Pancreas (tissue), 10 donors: ENCODE results near the gene INTS12. TPM values are rescaled to one million over a fixed set of nuclear protein-coding genes. Genes with fewer than 3 reads are reported as not detected.

Experiments used
- ATAC-seq, 4 donors: fragments of 200-7000 bp; cut with Tn5 transposase; one replicate each; pipeline versions ENCODE4 v1.8.0 to v1.9.1; 2020; ENCODE audit warnings: mild to moderate bottlenecking in 4 of 4, moderate library complexity in 4 of 4
- DNase-seq, 6 donors: peaks; one replicate each; pipeline ENCODE4 v3.0.0-alpha.2; 2020
- FAIRE-seq: peaks from 2 replicates; lab custom pipeline; 2012; peaks lifted over from hg19 to GRCh38; lab: Jason Lieb, UNC
- H3K27ac ChIP-seq, 4 donors: fragments of 200-600 bp; sonication (generic); 1 replicate in 3 of 4; 2 replicates in 1 of 4; pipeline versions ENCODE4 v1.5.0 to v1.8.0; 2020
- H3K27me3 ChIP-seq, 4 donors: fragments of 200-600 bp; one replicate each; pipeline ENCODE4 v1.8.0; 2021
- H3K36me3 ChIP-seq, 3 donors: fragments of 200-600 bp; sonication (generic) in 1 of 3; one replicate each; pipeline versions ENCODE4 v1.5.0 to v1.8.0; 2020 to 2021
- H3K4me1 ChIP-seq, 3 donors: fragments of 200-600 bp; one replicate each; pipeline ENCODE4 v1.8.0; 2021
- H3K4me3 ChIP-seq, 4 donors: fragments of 200-600 bp; sonication (generic) in 2 of 4; one replicate each; pipeline versions ENCODE4 v1.5.0 to v1.8.0; 2020 to 2021
- H3K9me3 ChIP-seq, 4 donors: fragments of 200-600 bp; one replicate each; pipeline ENCODE4 v1.8.0; 2021
- CTCF ChIP-seq, 4 donors: fragments of 200-600 bp; sonication (generic) in 3 of 4; IDR thresholded peaks; one replicate each; pipeline versions ENCODE4 v1.5.0 to v1.8.0; 2021; ENCODE audit warnings: antibody characterized with exemption in 4 of 4
- WGBS, 2 donors: extraction: QIAGEN DNeasy Blood & Tissue Kit; methylation state at CpG; one replicate each; pipeline ENCODE4 v1.1.7; 2013; 5-methylcytosine and 5-hydroxymethylcytosine counted together
- intact Hi-C, 3 donors: fragments of 100-400 bp; cut with DNase I; formaldehyde crosslinking; loops; one replicate each; pipeline versions ENCODE4 v1.11.1 to v1.14.2; 2022
- polyA plus RNA-seq, 2 donors: library from polyadenylated mRNA; stranded (reverse); fragments of 200-250 nt; gene quantifications; one replicate each; pipeline ENCODE4 v1.2.3, GENCODE V29; 2013
- total RNA-seq, 6 donors: library from RNA; stranded (reverse); fragmentation: NEBNext Ultra II Directional in 4 of 6; extraction: Animal tissue kit (Norgen Biotek cat#: 25700) in 4 of 6; gene quantifications; one replicate each; pipeline versions ENCODE4 v1.2.1 to v1.2.4, GENCODE V29; 2021 to 2023
- donor health status: healthy with polysubstance abuse.
- donor health status: DM: no; HTN: no; CAD: no; lungs with moderate emphysema.
- donor health status: DM: no; HTN: no; CAD: no.
- donor health status: control.
- donor health status: control.
- donor health status: Bipolar disorder and iron deficiency.
- donor health status: DM: yes; HTN: yes; CAD: no.
- donor health status: DM: no; HTN: no; CAD: no.
- donor health status: DM: no; HTN: no; CAD: no.
- donor health status: DM: yes; HTN: yes; CAD: no.

INTS12 gene
- 1 to 10 TPM; 5.3 to 10.0 (median 7.0) TPM for total RNA-seq
- 10 to 100 TPM in 1 of 2 donors, 1 to 10 TPM in 1; 6.6 to 12.8 TPM for polyA plus RNA-seq

GRCh38 chr4:105708181-105709080, at the start of gene INTS12, which contains the start of gene GSTCD:
INTS12 (minus strand) TSS chr4:105708689; CDS start chr4:105700005, 8,684 bp downstream.
GSTCD (plus strand) TSS chr4:105708784; CDS start chr4:105717614, 8,830 bp downstream.
- FAIRE-seq, result no peak
- peak; percentile 90 to 96 (median 92) for DNase-seq
- Histone ChIP-seq H3K27me3 (no peaks in the 10 kb centered on the region), H3K27ac (peak within 1 kb of the TSS; percentile 80 to 93 (median 88)), H3K36me3 (no peaks in the 10 kb centered on the region), H3K4me3 (peak within 1 kb of the TSS; percentile 71 to 89 (median 80)), H3K9me3 (no peaks in the 10 kb centered on the region), H3K4me1 (peaks cover 6 to 14% (median 11%) of the 10 kb centered on the region in 3 donors)
- 0% methylated on average over 45 to 63 of the region's 63 CpGs for WGBS, 2 donors
- TF ChIP-seq CTCF (IDR thresholded peaks at IDR 0.05), result no peak
- intact Hi-C loops, result no loop called here
- peak; percentile 98 to 99 (median 99) for ATAC-seq

GRCh38 chr4:105755375-105755774, 46.9 kb upstream of the INTS12 start:
- intact Hi-C loops, result no loop called here
- no peaks in the 10 kb centered on the region for H3K9me3 ChIP-seq
- no peak overlapping the region for H3K4me3 ChIP-seq
- H3K27me3 ChIP-seq, result no peaks in the 10 kb centered on the region
- no peak for TF ChIP-seq CTCF (IDR thresholded peaks at IDR 0.05)
- H3K4me1 ChIP-seq, result no peaks in the 10 kb centered on the region
- ATAC-seq (no peak), FAIRE-seq (no peak), DNase-seq (no peak)
- no peaks in the 10 kb centered on the region for H3K36me3 ChIP-seq
- H3K27ac ChIP-seq, result no peak overlapping the region

GRCh38 chr4:105753361-105753760, 44.9 kb upstream of the INTS12 start:
- Histone ChIP-seq H3K27ac (no peak overlapping the region), H3K27me3 (no peaks in the 10 kb centered on the region), H3K9me3 (no peaks in the 10 kb centered on the region), H3K36me3 (no peaks in the 10 kb centered on the region), H3K4me3 (no peak overlapping the region), H3K4me1 (no peaks in the 10 kb centered on the region)
- ATAC-seq (no peak), DNase-seq (no peak), FAIRE-seq (no peak)
- intact Hi-C loops, result no loop called here
- 87 to 96% methylated on average over 1 of the region's 1 CpG for WGBS, 2 donors
- TF ChIP-seq CTCF (IDR thresholded peaks at IDR 0.05), result no peak

GRCh38 chr4:105751718-105752299, 43.3 kb upstream of the INTS12 start:
- H3K9me3 ChIP-seq, result no peaks in the 10 kb centered on the region
- no peaks in the 10 kb centered on the region for H3K36me3 ChIP-seq
- H3K4me1 ChIP-seq, result no peaks in the 10 kb centered on the region
- intact Hi-C loops, result no loop called here
- no peak overlapping the region for H3K27ac ChIP-seq
- ATAC-seq, result no peak
- 49 to 70% methylated on average over 2 of the region's 2 CpGs for WGBS, 2 donors
- DNase-seq, result no peak
- no peaks in the 10 kb centered on the region for H3K27me3 ChIP-seq
- no peak for TF ChIP-seq CTCF (IDR thresholded peaks at IDR 0.05)
- no peak overlapping the region for H3K4me3 ChIP-seq
- no peak for FAIRE-seq
